Hindlimb muscle (tissue), 1 donor: Measurements from ENCODE around the gene ADGRE1. TPM values are rescaled to one million over a fixed set of nuclear protein-coding genes. Genes with fewer than 3 reads are reported as not detected.

Experiments
- DNase-seq: peaks from one replicate; pipeline ENCODE4 v3.0.0-alpha.2; 2013
- polyA plus RNA-seq: library from polyadenylated mRNA; unstranded; fragments of 120-200 nt; gene quantifications from one replicate; pipeline ENCODE4 v1.2.1, GENCODE V29; 2013; ENCODE audit not compliant: insufficient read length

The ADGRE1 gene
- polyA plus RNA-seq, 1 donor: not detected

- DNase-seq: no peak
These were observed 69.2 kb downstream of the ADGRE1 start for GRCh38 chr19:6956573-6956972.

DNA sequence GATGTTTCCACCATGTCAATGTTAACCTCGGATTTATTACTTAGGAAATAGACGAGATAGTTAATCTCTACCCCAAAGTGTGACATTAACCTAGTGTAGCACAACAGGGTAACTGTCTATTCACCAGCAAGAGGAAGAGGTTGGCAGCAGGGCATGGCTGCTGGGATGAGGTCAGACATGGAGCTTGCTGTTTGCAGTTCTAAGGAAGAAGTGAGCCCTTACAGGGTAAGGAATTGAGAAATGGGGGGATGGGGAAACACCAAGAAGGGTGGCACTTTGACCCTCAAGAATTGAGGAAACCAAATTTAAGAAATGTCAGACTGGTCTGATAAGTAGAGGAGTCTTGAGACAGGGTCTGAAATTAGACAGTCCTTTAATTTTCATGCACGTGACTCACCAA lies 71.4 kb downstream of the ADGRE1 start:
- DNase-seq: no peak

GRCh38 chr19:6963244-6963852 lies 76.0 kb downstream of the ADGRE1 start:
- no peak for DNase-seq

DNA sequence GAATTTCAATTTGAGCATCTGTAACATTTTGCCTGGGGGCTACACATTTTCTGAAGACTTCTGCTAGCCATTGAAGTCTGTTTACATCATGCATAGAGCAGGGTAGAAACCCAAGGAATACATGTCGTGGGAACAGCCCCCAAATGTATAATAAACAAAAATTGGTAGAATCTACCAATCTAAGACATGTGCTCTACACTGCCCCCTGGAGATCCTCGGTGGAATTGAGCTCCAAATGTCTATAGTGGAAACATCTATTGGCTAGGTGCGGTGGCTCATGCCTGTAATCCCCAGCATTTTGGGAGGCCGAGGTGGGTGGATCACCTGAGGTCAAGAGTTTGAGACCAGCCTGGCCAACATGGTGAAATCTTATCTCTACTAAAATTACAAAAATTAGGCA lies 76.6 kb downstream of the ADGRE1 start:
- no peak for DNase-seq

GRCh38 chr19:6967967-6968366 lies 80.6 kb downstream of the ADGRE1 start:
- DNase-seq: no peak

GRCh38 chr19:6969490-6969889 lies 82.1 kb downstream of the ADGRE1 start:
- DNase-seq: no peak

GRCh38 chr19:6970021-6970420 lies 82.6 kb downstream of the ADGRE1 start:
- DNase-seq: no peak

GRCh38 chr19:6970443-6970842 lies 83.1 kb downstream of the ADGRE1 start:
- DNase-seq: no peak

GRCh38 chr19:6971366-6971765 lies 84.0 kb downstream of the ADGRE1 start:
- no peak for DNase-seq

DNA sequence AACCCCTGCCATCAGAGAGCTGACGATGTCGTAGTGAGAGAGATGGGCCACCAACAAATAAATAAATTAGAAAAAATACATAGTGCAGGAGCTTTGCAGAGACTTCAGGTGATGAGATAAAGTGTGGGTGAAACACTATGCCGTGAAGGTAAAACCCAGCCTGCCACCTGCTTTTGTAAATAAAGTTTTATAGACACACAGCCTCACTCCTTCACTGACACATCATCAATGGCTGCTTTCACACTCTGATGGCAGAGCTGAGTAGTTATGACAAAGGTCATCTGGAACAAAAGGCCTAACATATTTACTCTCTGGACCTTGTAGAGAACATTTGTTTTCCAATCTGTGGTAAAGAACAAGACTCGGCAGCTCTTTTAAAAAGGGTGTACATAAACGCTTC lies 88.8 kb downstream of the ADGRE1 start:
- DNase-seq: no peak

- DNase-seq: no peak
These were observed 92.0 kb downstream of the ADGRE1 start for GRCh38 chr19:6979399-6979798.

DNA sequence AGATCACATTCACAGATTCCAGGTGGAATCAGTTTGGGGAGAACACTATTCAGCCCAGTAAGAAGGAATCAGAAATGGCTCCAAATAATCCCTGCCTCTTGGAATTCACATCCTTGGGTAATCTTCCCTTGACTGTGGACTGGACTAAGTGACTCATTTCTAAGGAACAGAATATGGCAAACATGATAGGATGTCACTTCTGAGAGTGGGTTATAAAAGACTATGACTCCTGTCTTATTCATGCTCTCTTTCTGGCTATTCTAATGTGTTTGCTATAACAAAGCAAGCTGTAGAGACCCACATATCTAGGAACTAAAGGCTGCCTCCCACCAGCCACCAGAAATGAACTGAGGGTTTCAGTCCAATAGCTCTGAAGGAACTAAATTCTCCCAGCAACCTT lies 96.1 kb downstream of the ADGRE1 start:
- no peak for DNase-seq

- no peak for DNase-seq
These were observed 100.5 kb downstream of the ADGRE1 start for GRCh38 chr19:6987850-6988249.

GRCh38 chr19:6988257-6988656 lies 100.9 kb downstream of the ADGRE1 start:
- no peak for DNase-seq

Other genes with a start within 250 kb of the ADGRE1 start
- gene TNFSF14, start 217.4 kb upstream of the ADGRE1 start, polyA plus RNA-seq: 0.26 TPM
- gene C3, start 166.9 kb upstream of the ADGRE1 start, polyA plus RNA-seq: 60.1 TPM
- 33.7 TPM for gene GPR108, start 150.0 kb upstream of the ADGRE1 start, polyA plus RNA-seq
- 61.3 TPM for gene TRIP10, start 147.9 kb upstream of the ADGRE1 start, polyA plus RNA-seq
- 1.4 TPM for gene SH2D3A, start 120.1 kb upstream of the ADGRE1 start, polyA plus RNA-seq
- gene VAV1, start 114.9 kb upstream of the ADGRE1 start, polyA plus RNA-seq: 3.1 TPM
- gene MBD3L2B, start 133.9 kb downstream of the ADGRE1 start, polyA plus RNA-seq: not detected
- gene MBD3L5, start 143.0 kb downstream of the ADGRE1 start, polyA plus RNA-seq: not detected
- gene MBD3L4, start 152.6 kb downstream of the ADGRE1 start, polyA plus RNA-seq: not detected
- not detected for gene MBD3L2, start 161.7 kb downstream of the ADGRE1 start, polyA plus RNA-seq
- gene MBD3L3, start 171.1 kb downstream of the ADGRE1 start, polyA plus RNA-seq: not detected
- 6.2 TPM for gene ZNF557, start 182.1 kb downstream of the ADGRE1 start, polyA plus RNA-seq